NK-92 treated with Interleukin-12 subunit alpha and Interleukin-12 subunit beta, amount 100 ng/mL, for 24 hours (cell line): Measurements from ENCODE around the gene GAGE12G.
"Not testable (repeated sequence)": the region's sequence is repeated elsewhere in the genome, so short reads cannot be mapped to it uniquely, and the experiment has no call there.

Source experiments
- DNase-seq: peaks from one replicate; lab custom pipeline; 2025; lab: John Stamatoyannopoulos, UW

GAGE12G gene, protein sequence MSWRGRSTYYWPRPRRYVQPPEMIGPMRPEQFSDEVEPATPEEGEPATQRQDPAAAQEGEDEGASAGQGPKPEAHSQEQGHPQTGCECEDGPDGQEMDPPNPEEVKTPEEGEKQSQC

DNA sequence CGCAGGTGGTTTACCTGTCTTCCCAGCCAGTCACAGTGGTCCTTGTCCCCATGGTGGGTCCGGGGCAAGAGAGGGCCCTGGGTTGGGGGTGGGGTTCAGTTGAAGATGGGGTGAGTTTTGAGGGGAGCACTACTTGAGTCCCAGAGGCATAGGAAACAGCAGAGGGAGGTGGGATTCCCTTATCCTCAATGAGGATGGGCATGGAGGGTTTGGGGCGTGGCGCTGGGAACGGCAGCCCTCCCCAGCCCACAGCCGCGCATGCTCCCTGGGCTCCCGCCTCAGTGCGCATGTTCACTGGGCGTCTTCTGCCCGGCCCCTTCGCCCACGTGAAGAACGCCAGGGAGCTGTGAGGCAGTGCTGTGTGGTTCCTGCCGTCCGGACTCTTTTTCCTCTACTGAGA lies at the start of gene GAGE12G:
Gene GAGE12G, plus strand, starts transcription at position 301 of the 400 bp plus-strand sequence. CDS start 1,155 bp downstream, outside the sequence.
- DNase-seq: not testable (repeated sequence)

DNA sequence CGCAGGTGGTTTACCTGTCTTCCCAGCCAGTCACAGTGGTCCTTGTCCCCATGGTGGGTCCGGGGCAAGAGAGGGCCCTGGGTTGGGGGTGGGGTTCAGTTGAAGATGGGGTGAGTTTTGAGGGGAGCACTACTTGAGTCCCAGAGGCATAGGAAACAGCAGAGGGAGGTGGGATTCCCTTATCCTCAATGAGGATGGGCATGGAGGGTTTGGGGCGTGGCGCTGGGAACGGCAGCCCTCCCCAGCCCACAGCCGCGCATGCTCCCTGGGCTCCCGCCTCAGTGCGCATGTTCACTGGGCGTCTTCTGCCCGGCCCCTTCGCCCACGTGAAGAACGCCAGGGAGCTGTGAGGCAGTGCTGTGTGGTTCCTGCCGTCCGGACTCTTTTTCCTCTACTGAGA lies 38.3 kb upstream of the GAGE12G start, which contains the start of gene GAGE12C:
Gene GAGE12C, plus strand, starts transcription at position 301 of the 400 bp plus-strand sequence. CDS start 1,155 bp downstream, outside the sequence.
- not testable (repeated sequence) for DNase-seq

DNA sequence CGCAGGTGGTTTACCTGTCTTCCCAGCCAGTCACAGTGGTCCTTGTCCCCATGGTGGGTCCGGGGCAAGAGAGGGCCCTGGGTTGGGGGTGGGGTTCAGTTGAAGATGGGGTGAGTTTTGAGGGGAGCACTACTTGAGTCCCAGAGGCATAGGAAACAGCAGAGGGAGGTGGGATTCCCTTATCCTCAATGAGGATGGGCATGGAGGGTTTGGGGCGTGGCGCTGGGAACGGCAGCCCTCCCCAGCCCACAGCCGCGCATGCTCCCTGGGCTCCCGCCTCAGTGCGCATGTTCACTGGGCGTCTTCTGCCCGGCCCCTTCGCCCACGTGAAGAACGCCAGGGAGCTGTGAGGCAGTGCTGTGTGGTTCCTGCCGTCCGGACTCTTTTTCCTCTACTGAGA lies 28.8 kb upstream of the GAGE12G start, which contains the start of gene GAGE12D:
Gene GAGE12D, plus strand, starts transcription at position 301 of the 400 bp plus-strand sequence. CDS start 1,155 bp downstream, outside the sequence.
- DNase-seq: not testable (repeated sequence)

DNA sequence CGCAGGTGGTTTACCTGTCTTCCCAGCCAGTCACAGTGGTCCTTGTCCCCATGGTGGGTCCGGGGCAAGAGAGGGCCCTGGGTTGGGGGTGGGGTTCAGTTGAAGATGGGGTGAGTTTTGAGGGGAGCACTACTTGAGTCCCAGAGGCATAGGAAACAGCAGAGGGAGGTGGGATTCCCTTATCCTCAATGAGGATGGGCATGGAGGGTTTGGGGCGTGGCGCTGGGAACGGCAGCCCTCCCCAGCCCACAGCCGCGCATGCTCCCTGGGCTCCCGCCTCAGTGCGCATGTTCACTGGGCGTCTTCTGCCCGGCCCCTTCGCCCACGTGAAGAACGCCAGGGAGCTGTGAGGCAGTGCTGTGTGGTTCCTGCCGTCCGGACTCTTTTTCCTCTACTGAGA lies 19.2 kb upstream of the GAGE12G start, which contains the start of gene GAGE12E:
Gene GAGE12E, plus strand, starts transcription at position 301 of the 400 bp plus-strand sequence. CDS start 1,155 bp downstream, outside the sequence.
- not testable (repeated sequence) for DNase-seq

DNA sequence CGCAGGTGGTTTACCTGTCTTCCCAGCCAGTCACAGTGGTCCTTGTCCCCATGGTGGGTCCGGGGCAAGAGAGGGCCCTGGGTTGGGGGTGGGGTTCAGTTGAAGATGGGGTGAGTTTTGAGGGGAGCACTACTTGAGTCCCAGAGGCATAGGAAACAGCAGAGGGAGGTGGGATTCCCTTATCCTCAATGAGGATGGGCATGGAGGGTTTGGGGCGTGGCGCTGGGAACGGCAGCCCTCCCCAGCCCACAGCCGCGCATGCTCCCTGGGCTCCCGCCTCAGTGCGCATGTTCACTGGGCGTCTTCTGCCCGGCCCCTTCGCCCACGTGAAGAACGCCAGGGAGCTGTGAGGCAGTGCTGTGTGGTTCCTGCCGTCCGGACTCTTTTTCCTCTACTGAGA lies 9.7 kb upstream of the GAGE12G start, which contains the start of gene GAGE12F:
Gene GAGE12F, plus strand, starts transcription at position 301 of the 400 bp plus-strand sequence. CDS start 1,155 bp downstream, outside the sequence.
- not testable (repeated sequence) for DNase-seq

DNA sequence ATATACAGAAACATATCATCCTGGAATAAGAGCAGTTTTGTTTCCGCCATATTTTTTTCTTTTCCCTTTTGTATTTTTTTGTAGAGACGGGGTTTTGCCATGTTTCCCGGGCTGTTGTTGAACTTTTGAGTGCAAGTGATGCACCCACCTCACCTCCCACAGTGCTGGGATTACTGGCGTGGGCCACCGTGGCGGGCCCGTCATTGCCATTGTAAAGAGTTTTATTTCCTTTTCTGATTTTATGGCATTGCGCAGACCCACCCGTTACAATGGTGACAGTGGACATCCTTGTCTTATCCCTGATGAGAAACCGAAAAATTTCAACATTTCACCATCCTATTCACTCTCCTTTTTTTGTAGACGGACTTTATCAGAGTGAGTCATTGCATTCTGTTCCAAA lies 1.5 kb upstream of the GAGE12G start:
- not testable (repeated sequence) for DNase-seq

DNA sequence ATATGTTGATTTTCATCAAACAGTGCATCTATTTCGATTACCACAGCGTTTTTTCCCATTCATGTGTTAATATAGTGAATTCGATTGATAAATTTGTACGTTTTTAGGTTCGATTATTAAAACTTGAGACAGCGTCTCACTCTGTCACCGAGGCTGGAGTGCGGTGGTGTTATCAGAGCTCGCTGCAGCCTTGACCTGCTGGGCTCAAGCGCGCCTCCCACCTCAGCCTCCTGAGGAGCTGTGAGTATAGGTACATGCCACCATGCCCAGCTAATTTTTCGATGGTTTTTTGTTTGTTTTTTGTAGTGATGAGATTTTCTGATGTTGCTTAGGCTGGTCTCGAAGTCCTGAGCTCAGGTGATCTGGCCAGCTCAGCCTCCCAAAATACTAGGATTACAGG lies 1.0 kb upstream of the GAGE12G start:
- DNase-seq: not testable (repeated sequence)

DNA sequence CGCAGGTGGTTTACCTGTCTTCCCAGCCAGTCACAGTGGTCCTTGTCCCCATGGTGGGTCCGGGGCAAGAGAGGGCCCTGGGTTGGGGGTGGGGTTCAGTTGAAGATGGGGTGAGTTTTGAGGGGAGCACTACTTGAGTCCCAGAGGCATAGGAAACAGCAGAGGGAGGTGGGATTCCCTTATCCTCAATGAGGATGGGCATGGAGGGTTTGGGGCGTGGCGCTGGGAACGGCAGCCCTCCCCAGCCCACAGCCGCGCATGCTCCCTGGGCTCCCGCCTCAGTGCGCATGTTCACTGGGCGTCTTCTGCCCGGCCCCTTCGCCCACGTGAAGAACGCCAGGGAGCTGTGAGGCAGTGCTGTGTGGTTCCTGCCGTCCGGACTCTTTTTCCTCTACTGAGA lies 9.4 kb downstream of the GAGE12G start, which contains the start of gene GAGE12H:
Gene GAGE12H, plus strand, starts transcription at position 301 of the 400 bp plus-strand sequence. CDS start 1,155 bp downstream, outside the sequence.
- DNase-seq: not testable (repeated sequence)

DNA sequence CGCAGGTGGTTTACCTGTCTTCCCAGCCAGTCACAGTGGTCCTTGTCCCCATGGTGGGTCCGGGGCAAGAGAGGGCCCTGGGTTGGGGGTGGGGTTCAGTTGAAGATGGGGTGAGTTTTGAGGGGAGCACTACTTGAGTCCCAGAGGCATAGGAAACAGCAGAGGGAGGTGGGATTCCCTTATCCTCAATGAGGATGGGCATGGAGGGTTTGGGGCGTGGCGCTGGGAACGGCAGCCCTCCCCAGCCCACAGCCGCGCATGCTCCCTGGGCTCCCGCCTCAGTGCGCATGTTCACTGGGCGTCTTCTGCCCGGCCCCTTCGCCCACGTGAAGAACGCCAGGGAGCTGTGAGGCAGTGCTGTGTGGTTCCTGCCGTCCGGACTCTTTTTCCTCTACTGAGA lies 19.0 kb downstream of the GAGE12G start, which contains the start of gene GAGE2A:
Gene GAGE2A, plus strand, starts transcription at position 301 of the 400 bp plus-strand sequence. CDS start 1,155 bp downstream, outside the sequence.
- DNase-seq: not testable (repeated sequence)

DNA sequence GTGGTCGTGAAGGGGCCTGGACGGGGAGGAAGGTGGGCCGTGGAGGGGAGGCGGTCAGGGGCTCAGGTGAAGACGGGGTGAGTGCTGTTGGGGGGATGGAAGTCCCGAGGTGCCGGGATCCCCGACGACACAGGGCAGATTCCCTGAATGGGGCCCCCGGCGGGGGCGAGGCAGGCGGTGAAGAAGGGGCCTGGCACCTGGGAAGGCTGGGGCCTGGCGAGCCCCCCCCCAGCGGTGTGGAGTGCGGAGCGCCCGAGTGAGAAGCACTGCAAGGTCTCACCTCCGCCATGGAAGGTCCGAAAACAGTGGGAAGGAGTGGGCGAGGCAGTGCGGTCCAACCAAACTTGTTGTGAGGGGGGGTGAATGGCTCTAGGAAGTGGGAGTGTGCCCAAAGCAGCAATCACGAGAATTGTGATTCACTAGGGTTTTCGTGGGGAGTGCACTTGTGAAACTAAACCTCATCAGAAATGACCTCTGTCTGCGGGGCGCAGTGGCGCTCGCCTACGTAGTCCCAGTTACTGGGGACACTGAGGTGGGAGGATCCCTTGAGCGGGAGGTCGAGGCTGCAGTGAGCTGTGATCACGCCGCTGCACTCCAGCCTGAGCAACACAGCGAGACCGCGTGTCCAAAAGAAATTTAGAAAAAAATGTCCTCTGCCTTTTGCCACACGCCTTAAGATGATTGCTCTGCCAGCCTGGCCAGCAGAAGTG lies 19.7 kb downstream of the GAGE12G start:
- not testable (repeated sequence) for DNase-seq

DNA sequence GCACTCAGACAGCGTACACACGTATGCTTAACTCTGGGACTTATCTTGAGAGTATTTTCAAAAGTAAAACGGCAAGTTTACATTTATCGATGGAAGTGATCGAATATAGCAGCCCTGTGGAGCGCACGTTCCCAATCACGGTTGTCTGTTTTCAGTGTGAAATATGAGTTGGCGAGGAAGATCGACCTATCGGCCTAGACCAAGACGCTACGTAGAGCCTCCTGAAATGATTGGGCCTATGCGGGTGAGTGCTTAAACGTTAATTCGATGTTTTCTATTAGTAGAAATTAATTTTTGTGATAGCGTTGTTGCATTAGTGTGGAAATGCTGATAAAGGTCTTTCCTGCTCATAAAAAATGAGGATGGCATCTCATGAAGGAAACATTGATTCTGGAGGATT lies 20.3 kb downstream of the GAGE12G start:
- DNase-seq: not testable (repeated sequence)

DNA sequence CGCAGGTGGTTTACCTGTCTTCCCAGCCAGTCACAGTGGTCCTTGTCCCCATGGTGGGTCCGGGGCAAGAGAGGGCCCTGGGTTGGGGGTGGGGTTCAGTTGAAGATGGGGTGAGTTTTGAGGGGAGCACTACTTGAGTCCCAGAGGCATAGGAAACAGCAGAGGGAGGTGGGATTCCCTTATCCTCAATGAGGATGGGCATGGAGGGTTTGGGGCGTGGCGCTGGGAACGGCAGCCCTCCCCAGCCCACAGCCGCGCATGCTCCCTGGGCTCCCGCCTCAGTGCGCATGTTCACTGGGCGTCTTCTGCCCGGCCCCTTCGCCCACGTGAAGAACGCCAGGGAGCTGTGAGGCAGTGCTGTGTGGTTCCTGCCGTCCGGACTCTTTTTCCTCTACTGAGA lies 28.5 kb downstream of the GAGE12G start, which contains the start of gene GAGE1:
Gene GAGE1, plus strand, starts transcription at position 301 of the 400 bp plus-strand sequence. CDS start 1,155 bp downstream, outside the sequence.
- not testable (repeated sequence) for DNase-seq

DNA sequence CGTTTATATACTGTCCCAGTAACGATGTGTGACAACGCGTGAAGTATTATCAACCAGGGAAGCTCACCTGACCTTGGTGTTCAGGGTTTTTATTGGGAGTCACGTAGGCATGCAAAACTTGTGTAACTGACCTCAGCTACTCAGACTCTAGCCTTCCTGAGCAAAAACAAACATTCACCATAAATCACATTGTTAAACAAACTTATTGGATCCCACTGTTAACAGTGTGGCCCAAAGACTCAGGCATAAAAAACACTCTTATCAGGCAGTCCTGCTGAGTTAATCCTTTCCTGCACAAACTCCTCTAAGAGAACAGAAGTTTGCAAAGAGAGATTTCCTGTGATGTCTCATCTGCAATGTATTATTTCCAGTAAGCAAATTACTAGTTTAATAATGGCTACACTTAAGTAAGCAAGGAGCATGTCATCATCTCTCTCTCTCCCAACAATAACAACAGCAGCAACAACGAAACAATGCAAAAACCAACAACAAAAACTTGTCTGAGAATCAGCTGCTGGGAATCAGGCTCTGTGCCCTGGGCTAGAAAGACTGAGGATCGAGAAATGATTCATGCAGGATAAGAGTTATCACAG lies 40.6 kb downstream of the GAGE12G start:
- no peak for DNase-seq

DNA sequence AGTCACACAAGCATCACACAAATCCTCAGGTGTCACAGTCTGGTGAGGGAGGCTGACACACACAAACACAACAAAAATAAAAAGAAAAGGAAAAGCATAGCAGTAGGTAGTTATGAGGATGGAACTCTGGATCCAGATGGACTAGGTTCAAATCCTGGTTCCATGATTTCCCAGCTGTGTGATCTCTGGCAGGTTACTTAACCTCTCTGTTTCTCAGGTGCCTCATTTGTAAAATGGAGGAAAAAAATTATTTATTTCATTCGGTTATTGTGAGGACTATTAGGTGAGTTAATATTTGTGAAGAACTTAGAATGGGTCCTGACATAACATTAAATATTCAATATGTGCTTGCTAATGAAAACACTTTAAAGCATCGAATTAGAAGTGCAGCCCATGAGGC lies 48.4 kb downstream of the GAGE12G start:
- no peak for DNase-seq
